GM19239 (cell line): ENCODE results near the gene CD34.

Experiments
- DNase-seq: peaks from one replicate; pipeline ENCODE4 v3.0.0; 2011; ENCODE audit warnings: low spot score; ENCODE audit not compliant: insufficient read length
- FAIRE-seq: peaks from 2 replicates; lab custom pipeline; 2011; peaks lifted over from hg19 to GRCh38; lab: Jason Lieb, UNC

CD34 gene

GRCh38 chr1:207838156-207839082, 72.5 kb downstream of the CD34 start:
- FAIRE-seq (no peak), DNase-seq (no peak)

- DNase-seq (no peak), FAIRE-seq (no peak)
These were observed 73.3 kb downstream of the CD34 start for GRCh38 chr1:207837673-207838072.

GRCh38 chr1:207836591-207837347, 74.2 kb downstream of the CD34 start:
- no peak for FAIRE-seq
- no peak for DNase-seq

- no peak for DNase-seq
- no peak for FAIRE-seq
These were observed 75.0 kb downstream of the CD34 start for GRCh38 chr1:207835958-207836357.

- FAIRE-seq (no peak), DNase-seq (no peak)
These were observed 76.8 kb downstream of the CD34 start for GRCh38 chr1:207833956-207834660.

- no peak for FAIRE-seq
- no peak for DNase-seq
These were observed 77.5 kb downstream of the CD34 start for GRCh38 chr1:207833381-207833780.

- no peak for DNase-seq
- FAIRE-seq, result no peak
These were observed 78.1 kb downstream of the CD34 start for GRCh38 chr1:207832796-207833195.

- peak; percentile 57 for DNase-seq
- peak; percentile 97 for FAIRE-seq
These were observed 79.2 kb downstream of the CD34 start for GRCh38 chr1:207831517-207832327.
